Stomach smooth muscle (tissue), 2 donors: ENCODE measurements around the gene CATSPERZ.

ENCODE experiments used
- H3K27ac ChIP-seq: one replicate; pipeline ENCODE4 v1.7.0; 2013; ENCODE audit warnings: mild to moderate bottlenecking, low read length, inconsistent platforms
- H3K27me3 ChIP-seq, 2 donors: one replicate each; pipeline ENCODE4 v1.7.0; 2013; ENCODE audit warnings: low read length in 2 of 2; ENCODE audit not compliant: insufficient read depth in 2 of 2, control insufficient read depth in 1 of 2
- H3K36me3 ChIP-seq, 2 donors: one replicate each; pipeline ENCODE4 v1.7.0; 2013; ENCODE audit warnings: low read length in 2 of 2; ENCODE audit not compliant: control insufficient read depth in 2 of 2, insufficient read depth in 2 of 2
- H3K4me1 ChIP-seq: one replicate; pipeline ENCODE4 v1.7.0; 2013; ENCODE audit warnings: low read length; ENCODE audit not compliant: control insufficient read depth, insufficient read depth
- H3K4me3 ChIP-seq, 2 donors: one replicate each; pipeline ENCODE4 v1.7.0; 2013; ENCODE audit warnings: low read length in 2 of 2
- H3K9ac ChIP-seq, 2 donors: one replicate each; pipeline ENCODE4 v1.7.0; 2013; ENCODE audit warnings: low read length in 2 of 2, mild to moderate bottlenecking in 1 of 2
- H3K9me3 ChIP-seq, 2 donors: one replicate each; pipeline ENCODE4 v1.7.0; 2013; ENCODE audit warnings: low read length in 2 of 2; ENCODE audit not compliant: control insufficient read depth in 2 of 2
- donor health status: healthy.
- donor health status: Pancreatic carcinoma.

Gene CATSPERZ

DNA sequence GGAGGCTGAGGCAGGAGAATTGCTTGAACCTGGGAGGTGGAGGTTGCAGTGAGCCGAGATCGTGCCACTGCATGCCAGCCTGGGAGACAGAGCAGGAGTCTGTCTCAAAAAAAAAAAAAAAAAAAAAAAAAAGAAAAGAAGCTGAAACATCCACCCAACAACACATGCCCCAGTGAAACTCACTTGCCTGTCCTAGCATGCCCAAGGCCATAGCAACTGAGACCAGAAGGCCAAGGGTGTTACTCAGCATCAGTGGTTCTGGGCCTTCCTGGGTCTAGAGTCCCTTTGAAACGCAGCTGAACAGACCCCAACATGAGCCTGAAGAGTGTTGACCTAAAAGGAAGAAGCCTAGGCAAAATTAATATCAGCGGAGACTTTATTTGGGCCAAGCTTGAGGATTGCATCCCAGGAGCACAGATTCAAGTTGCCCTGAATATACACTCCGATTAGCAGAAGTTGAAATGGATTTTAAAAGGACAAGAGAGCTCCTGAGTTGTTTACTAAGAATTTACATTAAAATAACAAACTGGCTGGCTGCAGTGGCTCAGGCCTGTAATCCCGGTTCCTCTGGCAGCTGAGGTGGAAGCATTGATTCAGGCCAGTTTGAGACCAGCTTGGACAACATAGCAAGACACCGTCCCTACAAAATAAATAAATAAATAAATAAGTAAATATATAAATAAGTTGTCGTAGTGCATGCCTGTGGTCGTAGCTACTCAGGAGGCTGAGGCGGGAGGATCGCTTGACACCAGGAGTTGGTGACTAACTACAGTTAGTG, 24.7 kb downstream of the CATSPERZ start:
- H3K4me3 ChIP-seq, result no peak overlapping the region
- peaks cover 0 to 4% of the 10 kb centered on the region in 2 donors for H3K36me3 ChIP-seq
- no peaks in the 10 kb centered on the region for H3K9me3 ChIP-seq
- H3K27me3 ChIP-seq, result no peaks in the 10 kb centered on the region
- no peak overlapping the region for H3K27ac ChIP-seq
- H3K9ac ChIP-seq, result no peak overlapping the region
- peaks cover 2% of the 10 kb centered on the region for H3K4me1 ChIP-seq

- Histone ChIP-seq H3K27me3 (no peaks in the 10 kb centered on the region), H3K4me1 (peaks cover 8% of the 10 kb centered on the region), H3K4me3 (no peak overlapping the region), H3K9ac (no peak overlapping the region), H3K9me3 (no peaks in the 10 kb centered on the region), H3K36me3 (no peaks in the 10 kb centered on the region), H3K27ac (no peak overlapping the region)
These were observed 27.2 kb downstream of the CATSPERZ start for GRCh38 chr11:64327375-64327774.

- Histone ChIP-seq H3K36me3 (no peaks in the 10 kb centered on the region), H3K27ac (no peak overlapping the region), H3K9ac (no peak overlapping the region), H3K27me3 (no peaks in the 10 kb centered on the region), H3K4me1 (peaks cover 8% of the 10 kb centered on the region), H3K9me3 (no peaks in the 10 kb centered on the region), H3K4me3 (no peak overlapping the region)
These were observed 27.8 kb downstream of the CATSPERZ start for GRCh38 chr11:64327993-64328392.

- H3K27ac ChIP-seq, result no peak overlapping the region
- H3K36me3 ChIP-seq, result no peaks in the 10 kb centered on the region
- H3K4me3 ChIP-seq, result no peak overlapping the region
- no peaks in the 10 kb centered on the region for H3K9me3 ChIP-seq
- H3K9ac ChIP-seq, result no peak overlapping the region
- H3K27me3 ChIP-seq, result no peaks in the 10 kb centered on the region
- peaks cover 8% of the 10 kb centered on the region for H3K4me1 ChIP-seq
These were observed 30.7 kb downstream of the CATSPERZ start for GRCh38 chr11:64330888-64331287.

- no peak overlapping the region for H3K9ac ChIP-seq
These were observed 31.6 kb downstream of the CATSPERZ start for GRCh38 chr11:64331569-64332371.

GRCh38 chr11:64333556-64333955, 33.4 kb downstream of the CATSPERZ start:
- H3K27ac ChIP-seq, result no peak overlapping the region
- H3K9me3 ChIP-seq, result no peaks in the 10 kb centered on the region
- H3K4me3 ChIP-seq, result no peak overlapping the region
- no peaks in the 10 kb centered on the region for H3K27me3 ChIP-seq
- no peaks in the 10 kb centered on the region for H3K36me3 ChIP-seq
- H3K4me1 ChIP-seq, result peaks cover 8% of the 10 kb centered on the region
- no peak overlapping the region for H3K9ac ChIP-seq

More at GRCh38 chr11:64331569-64332371, 31.6 kb downstream of the CATSPERZ start:
- Histone ChIP-seq H3K36me3 (no peaks in the 10 kb centered on the region), H3K27me3 (no peaks in the 10 kb centered on the region), H3K4me1 (peaks cover 8% of the 10 kb centered on the region), H3K9me3 (no peaks in the 10 kb centered on the region), H3K27ac (no peak overlapping the region), H3K4me3 (no peak overlapping the region)

DNA sequence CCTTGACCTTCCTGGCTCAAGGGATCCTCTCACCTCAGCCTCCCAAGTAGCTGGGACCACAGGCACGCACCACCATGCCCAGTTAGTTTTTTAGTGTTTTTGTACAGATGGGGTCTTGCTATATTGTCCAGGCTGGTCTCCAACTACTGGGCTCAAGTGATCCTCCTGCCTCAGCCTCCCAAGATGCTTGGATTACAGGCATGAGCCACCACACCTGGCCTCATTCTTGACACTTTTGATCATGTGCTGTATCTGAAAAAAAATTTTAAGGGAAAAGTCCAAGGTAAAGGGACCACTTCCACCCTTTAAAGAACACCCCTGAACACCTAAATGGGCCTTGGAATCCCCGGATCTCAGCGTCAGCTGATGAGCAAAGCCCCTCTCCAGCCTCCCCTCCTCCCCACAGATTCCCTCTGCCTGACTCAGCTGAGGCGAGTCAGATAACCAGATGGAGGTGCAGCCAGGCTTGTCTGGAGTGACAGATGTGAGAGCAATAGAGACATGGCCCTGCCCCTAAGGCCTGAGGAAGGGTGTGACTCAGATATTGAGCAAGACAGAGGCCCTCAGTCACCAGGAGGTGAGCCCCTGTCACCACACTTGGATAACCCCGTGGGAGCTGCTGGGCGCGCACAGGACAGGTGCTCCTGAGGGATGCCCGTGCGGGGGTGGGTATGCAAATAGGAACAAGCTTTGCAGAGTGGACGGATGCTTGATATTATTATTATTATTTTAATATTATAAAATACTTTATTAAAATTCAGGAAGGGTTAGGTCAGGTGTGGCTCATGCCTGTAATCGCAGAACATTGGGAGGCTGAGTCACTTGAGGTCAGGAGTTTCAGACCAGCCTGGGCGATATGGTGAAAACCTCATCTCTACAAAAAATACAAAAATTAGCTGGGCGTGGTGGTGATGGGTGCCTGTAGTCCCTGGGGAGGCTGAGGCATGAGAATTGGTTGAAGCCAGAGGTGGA, 34.9 kb downstream of the CATSPERZ start:
- Histone ChIP-seq H3K9ac (no peak overlapping the region), H3K36me3 (no peaks in the 10 kb centered on the region), H3K27ac (no peak overlapping the region), H3K4me3 (no peak overlapping the region), H3K27me3 (no peaks in the 10 kb centered on the region), H3K4me1 (peaks cover 8% of the 10 kb centered on the region), H3K9me3 (no peaks in the 10 kb centered on the region)

GRCh38 chr11:64337538-64338249, 37.5 kb downstream of the CATSPERZ start:
- Histone ChIP-seq H3K4me1 (peaks cover 11% of the 10 kb centered on the region), H3K36me3 (no peaks in the 10 kb centered on the region), H3K27me3 (no peaks in the 10 kb centered on the region), H3K27ac (no peak overlapping the region), H3K9me3 (no peaks in the 10 kb centered on the region), H3K4me3 (no peak overlapping the region), H3K9ac (no peak overlapping the region)

DNA sequence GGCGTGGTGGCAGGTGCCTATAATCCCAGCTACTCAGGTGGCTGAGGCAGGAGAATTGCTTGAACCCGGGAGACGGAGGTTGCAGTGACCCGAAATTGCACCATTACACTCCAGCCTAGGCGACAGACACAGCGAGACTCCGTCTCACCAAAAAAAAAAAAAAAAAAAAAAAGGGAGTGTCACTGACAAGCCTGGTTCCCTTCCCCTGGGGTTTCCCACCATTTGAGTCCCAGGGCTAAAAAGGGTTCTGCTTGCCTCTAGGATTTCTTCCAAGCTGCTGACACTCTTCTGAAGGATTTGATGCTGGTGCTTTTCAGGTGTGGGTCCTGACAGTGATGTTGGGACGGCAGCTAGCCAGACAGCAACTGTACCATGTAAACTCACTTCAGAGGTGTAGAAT, 38.6 kb downstream of the CATSPERZ start:
- H3K27ac ChIP-seq, result no peak overlapping the region
- no peaks in the 10 kb centered on the region for H3K27me3 ChIP-seq
- H3K36me3 ChIP-seq, result no peaks in the 10 kb centered on the region
- H3K9ac ChIP-seq, result no peak overlapping the region
- peaks cover 11% of the 10 kb centered on the region for H3K4me1 ChIP-seq
- H3K9me3 ChIP-seq, result no peaks in the 10 kb centered on the region
- H3K4me3 ChIP-seq, result no peak overlapping the region

- peaks cover 11% of the 10 kb centered on the region for H3K4me1 ChIP-seq
- no peak overlapping the region for H3K27ac ChIP-seq
- H3K9me3 ChIP-seq, result no peaks in the 10 kb centered on the region
- no peaks in the 10 kb centered on the region for H3K36me3 ChIP-seq
- H3K9ac ChIP-seq, result no peak overlapping the region
- no peak overlapping the region for H3K4me3 ChIP-seq
- H3K27me3 ChIP-seq, result no peaks in the 10 kb centered on the region
These were observed 39.1 kb downstream of the CATSPERZ start for GRCh38 chr11:64339286-64339685.
